Activated CD4-positive, CD25-positive, alpha-beta regulatory T cell (primary cell): ENCODE measurements around the gene NTHL1.

Experiments
- DNase-seq, 4 experiments: peaks; one replicate each; lab custom pipeline; 2025; lab: John Stamatoyannopoulos, UW

Gene NTHL1

GRCh38 chr16:2008009-2008526 lies 39.6 kb downstream of the NTHL1 start:
- DNase-seq, result no peak

- no peak for DNase-seq
These were observed 40.4 kb downstream of the NTHL1 start for GRCh38 chr16:2007081-2007836.

- no peak for DNase-seq
These were observed 41.3 kb downstream of the NTHL1 start for GRCh38 chr16:2006317-2006716.

GRCh38 chr16:2005646-2006045 lies 42.0 kb downstream of the NTHL1 start:
- DNase-seq, result no peak

- no peak for DNase-seq
These were observed 42.7 kb downstream of the NTHL1 start for GRCh38 chr16:2004795-2005517.

- DNase-seq, result peak; percentile 72 to 83 (median 78)
These were observed 43.6 kb downstream of the NTHL1 start for GRCh38 chr16:2003827-2004641.

GRCh38 chr16:2003231-2003826 lies 44.3 kb downstream of the NTHL1 start:
- DNase-seq, result no peak

GRCh38 chr16:2002406-2003230 lies 45.0 kb downstream of the NTHL1 start:
- no peak for DNase-seq

GRCh38 chr16:2001456-2002355 lies 45.9 kb downstream of the NTHL1 start:
- DNase-seq, result no peak

- DNase-seq, result no peak
These were observed 46.6 kb downstream of the NTHL1 start for GRCh38 chr16:2001035-2001434.

GRCh38 chr16:1999866-2000514 lies 47.6 kb downstream of the NTHL1 start:
- DNase-seq, result no peak

GRCh38 chr16:1998852-1999801 lies 48.5 kb downstream of the NTHL1 start:
- DNase-seq, result no peak

- no peak for DNase-seq
These were observed 49.2 kb downstream of the NTHL1 start for GRCh38 chr16:1998360-1998835.

- DNase-seq, result no peak
These were observed 49.9 kb downstream of the NTHL1 start for GRCh38 chr16:1997494-1998359.

- DNase-seq, result no peak
These were observed 53.9 kb downstream of the NTHL1 start for GRCh38 chr16:1993731-1994131.

- DNase-seq, result no peak
These were observed 54.8 kb downstream of the NTHL1 start for GRCh38 chr16:1992704-1993317.
